Measurements from ENCODE around the gene LIAS. TPM values are rescaled to one million over a fixed set of nuclear protein-coding genes. Genes with fewer than 3 reads are reported as not detected.
"Not testable (repeated sequence)": the region's sequence is repeated elsewhere in the genome, so short reads cannot be mapped to it uniquely, and the experiment has no call there.

The LIAS gene
- total RNA-seq, result 10 to 100 TPM; 11.2 to 15.3 TPM

GRCh38 chr4:39458505-39459300 lies at the start of gene LIAS, which contains the start of gene RPL9:
Gene LIAS (plus strand): TSS chr4:39459056. CDS start chr4:39459118, 62 bp downstream.
Gene RPL9 (minus strand): TSS chr4:39458922. CDS start chr4:39458439, 483 bp downstream.
- H3K27me3 ChIP-seq (replicated peaks; ENCODE audit: insufficient read depth), result no peaks in the 10 kb centered on the region
- peak; percentile 95 for DNase-seq (ENCODE audit: low spot score)
- peak within 1 kb of the TSS; percentile 68 to 75 for H3K4me3 ChIP-seq
- H3K36me3 ChIP-seq, result peaks cover 5 to 10% of the 10 kb centered on the region in 2 donors
- peak within 1 kb of the TSS; percentile 92 to 94 for H3K27ac ChIP-seq
- H3K9me3 ChIP-seq, result no peaks in the 10 kb centered on the region
- intact Hi-C loops (cut with DNase I), result loop anchor here (5.0 to 10.0 kb wide), 2 partner anchors 94 to 599 kb away; partner anchors contain the start of genes N4BP2 and RFC1
- H3K4me1 ChIP-seq (replicated peaks), result peaks cover 6% of the 10 kb centered on the region
- TF ChIP-seq, protein P1, sequence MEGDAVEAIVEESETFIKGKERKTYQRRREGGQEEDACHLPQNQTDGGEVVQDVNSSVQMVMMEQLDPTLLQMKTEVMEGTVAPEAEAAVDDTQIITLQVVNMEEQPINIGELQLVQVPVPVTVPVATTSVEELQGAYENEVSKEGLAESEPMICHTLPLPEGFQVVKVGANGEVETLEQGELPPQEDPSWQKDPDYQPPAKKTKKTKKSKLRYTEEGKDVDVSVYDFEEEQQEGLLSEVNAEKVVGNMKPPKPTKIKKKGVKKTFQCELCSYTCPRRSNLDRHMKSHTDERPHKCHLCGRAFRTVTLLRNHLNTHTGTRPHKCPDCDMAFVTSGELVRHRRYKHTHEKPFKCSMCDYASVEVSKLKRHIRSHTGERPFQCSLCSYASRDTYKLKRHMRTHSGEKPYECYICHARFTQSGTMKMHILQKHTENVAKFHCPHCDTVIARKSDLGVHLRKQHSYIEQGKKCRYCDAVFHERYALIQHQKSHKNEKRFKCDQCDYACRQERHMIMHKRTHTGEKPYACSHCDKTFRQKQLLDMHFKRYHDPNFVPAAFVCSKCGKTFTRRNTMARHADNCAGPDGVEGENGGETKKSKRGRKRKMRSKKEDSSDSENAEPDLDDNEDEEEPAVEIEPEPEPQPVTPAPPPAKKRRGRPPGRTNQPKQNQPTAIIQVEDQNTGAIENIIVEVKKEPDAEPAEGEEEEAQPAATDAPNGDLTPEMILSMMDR (IDR thresholded peaks at IDR 0.05), result no peak
- TF ChIP-seq POLR2A (IDR thresholded peaks at IDR 0.05), result peak; percentile 89
- peak; percentile 100 for TF ChIP-seq POLR2AphosphoS5 (IDR thresholded peaks at IDR 0.05)
- under 1% methylated on average over 54 of the region's 55 CpGs for WGBS

GRCh38 chr4:39410415-39410814 lies 48.4 kb upstream of the LIAS start:
- no peak for DNase-seq (ENCODE audit: low spot score)
- Histone ChIP-seq H3K4me3 (no peak overlapping the region), H3K4me1 (replicated peaks) (no peaks in the 10 kb centered on the region), H3K27me3 (replicated peaks; ENCODE audit: insufficient read depth) (no peaks in the 10 kb centered on the region), H3K27ac (no peak overlapping the region), H3K9me3 (no peaks in the 10 kb centered on the region), H3K36me3 (no peaks in the 10 kb centered on the region)
- 51% methylated on average over 5 of the region's 5 CpGs for WGBS
- intact Hi-C loops (cut with DNase I), result no loop called here
- TF ChIP-seq, protein P1 (IDR thresholded peaks at IDR 0.05), result no peak
- TF ChIP-seq POLR2AphosphoS5 (IDR thresholded peaks at IDR 0.05), result no peak

- H3K9me3 ChIP-seq; DNase-seq (ENCODE audit: low spot score); H3K4me3 ChIP-seq; H3K4me1 ChIP-seq (replicated peaks); H3K27ac ChIP-seq; H3K27me3 ChIP-seq (replicated peaks; ENCODE audit: insufficient read depth); H3K36me3 ChIP-seq; intact Hi-C loops (cut with DNase I): not testable (repeated sequence)
- WGBS, result 96% methylated on average over 8 of the region's 8 CpGs
Measured at GRCh38 chr4:39411561-39411960, 47.3 kb upstream of the LIAS start.

- H3K4me1 ChIP-seq (replicated peaks), result no peaks in the 10 kb centered on the region
- TF ChIP-seq POLR2A (IDR thresholded peaks at IDR 0.05) (no peak), POLR2AphosphoS5 (IDR thresholded peaks at IDR 0.05) (no peak)
- TF ChIP-seq, protein P1 (IDR thresholded peaks at IDR 0.05), result no peak
- intact Hi-C loops (cut with DNase I), result no loop called here
- 80% methylated on average over 2 of the region's 2 CpGs for WGBS
- no peaks in the 10 kb centered on the region for H3K27me3 ChIP-seq (replicated peaks; ENCODE audit: insufficient read depth)
- no peaks in the 10 kb centered on the region for H3K9me3 ChIP-seq
- H3K36me3 ChIP-seq, result no peaks in the 10 kb centered on the region
- no peak overlapping the region for H3K27ac ChIP-seq
- no peak overlapping the region for H3K4me3 ChIP-seq
- no peak for DNase-seq (ENCODE audit: low spot score)
Measured at GRCh38 chr4:39415678-39416283, 43.1 kb upstream of the LIAS start.

DNA sequence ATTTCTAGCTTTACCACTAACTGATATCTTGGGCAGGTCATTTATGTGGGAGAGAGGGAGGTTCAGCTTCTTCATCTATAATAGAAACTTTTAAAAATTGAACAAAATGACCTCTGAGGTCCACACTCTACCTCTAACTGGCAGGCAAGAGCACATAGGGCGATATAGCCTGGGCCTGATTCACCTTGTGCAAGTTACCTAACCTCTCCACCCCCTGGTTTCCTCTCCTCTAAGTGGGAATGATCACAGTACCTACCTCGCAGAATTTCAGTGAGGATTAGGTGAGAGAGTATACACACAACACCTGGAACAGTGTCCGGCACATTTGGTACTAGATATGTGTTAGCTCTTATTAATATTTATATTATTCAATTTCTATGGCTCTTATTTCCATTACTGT lies 36.6 kb upstream of the LIAS start:
- no peak overlapping the region for H3K4me3 ChIP-seq
- H3K9me3 ChIP-seq, result no peaks in the 10 kb centered on the region
- no peak for DNase-seq (ENCODE audit: low spot score)
- H3K27me3 ChIP-seq (replicated peaks; ENCODE audit: insufficient read depth), result no peaks in the 10 kb centered on the region
- TF ChIP-seq, protein P1 (IDR thresholded peaks at IDR 0.05), result no peak
- TF ChIP-seq POLR2A (IDR thresholded peaks at IDR 0.05), result no peak
- TF ChIP-seq POLR2AphosphoS5 (IDR thresholded peaks at IDR 0.05), result no peak
- 89% methylated on average over 3 of the region's 3 CpGs for WGBS
- no peak overlapping the region for H3K27ac ChIP-seq
- no peaks in the 10 kb centered on the region for H3K36me3 ChIP-seq
- intact Hi-C loops (cut with DNase I), result no loop called here
- H3K4me1 ChIP-seq (replicated peaks), result no peaks in the 10 kb centered on the region

DNA sequence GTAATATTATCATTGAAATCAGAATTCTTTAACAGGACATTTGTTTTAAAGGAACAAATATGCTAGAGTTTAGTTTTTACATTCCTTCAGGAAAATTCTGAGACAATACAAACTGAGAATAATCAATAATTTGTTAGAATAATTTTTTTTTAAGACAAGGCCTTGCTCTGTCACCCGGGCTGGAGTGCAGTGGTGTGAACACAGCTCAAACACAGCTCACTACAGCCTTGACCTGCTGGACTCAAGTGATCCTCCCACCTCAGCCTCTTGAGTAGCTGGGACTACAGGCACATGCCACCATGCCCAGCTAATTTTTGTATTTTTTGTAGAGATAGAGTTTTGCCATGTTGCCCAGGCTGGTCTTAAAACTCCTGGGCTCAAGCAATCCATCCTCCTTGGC lies 33.6 kb upstream of the LIAS start:
- H3K36me3 ChIP-seq; DNase-seq (ENCODE audit: low spot score); H3K4me1 ChIP-seq (replicated peaks); H3K27ac ChIP-seq; H3K27me3 ChIP-seq (replicated peaks; ENCODE audit: insufficient read depth); H3K9me3 ChIP-seq; intact Hi-C loops (cut with DNase I); H3K4me3 ChIP-seq: not testable (repeated sequence)
- 94% methylated on average over 1 of the region's 1 CpG for WGBS
